ENCODE measurements around the gene BCAM. TPM values are rescaled to one million over a fixed set of nuclear protein-coding genes. Genes with fewer than 3 reads are reported as not detected.
"Not testable (repeated sequence)": the region's sequence is repeated elsewhere in the genome, so short reads cannot be mapped to it uniquely, and the experiment has no call there.

BCAM gene
- total RNA-seq, 1 donor from 2014 or later: not detected

GRCh38 chr19:44847144-44848035 lies 38.5 kb downstream of the BCAM start:
- intact Hi-C loops (cut with micrococcal nuclease): loop anchor here (2.0 to 10.0 kb wide), 2 partner anchors 43 to 153 kb away; partner anchors contain the start of genes CEACAM16 and TOMM40

GRCh38 chr19:44848036-44848811 lies 39.3 kb downstream of the BCAM start:
- intact Hi-C loops (cut with micrococcal nuclease): loop anchor here (10.0 kb wide), 1 partner anchor 153 kb away; the partner anchor contains the start of gene CEACAM16

- intact Hi-C loops (cut with micrococcal nuclease): loop anchor here (10.0 kb wide), 1 partner anchor 154 kb away; the partner anchor contains the start of gene CEACAM16
Measured at GRCh38 chr19:44848812-44849447, 40.0 kb downstream of the BCAM start.

DNA sequence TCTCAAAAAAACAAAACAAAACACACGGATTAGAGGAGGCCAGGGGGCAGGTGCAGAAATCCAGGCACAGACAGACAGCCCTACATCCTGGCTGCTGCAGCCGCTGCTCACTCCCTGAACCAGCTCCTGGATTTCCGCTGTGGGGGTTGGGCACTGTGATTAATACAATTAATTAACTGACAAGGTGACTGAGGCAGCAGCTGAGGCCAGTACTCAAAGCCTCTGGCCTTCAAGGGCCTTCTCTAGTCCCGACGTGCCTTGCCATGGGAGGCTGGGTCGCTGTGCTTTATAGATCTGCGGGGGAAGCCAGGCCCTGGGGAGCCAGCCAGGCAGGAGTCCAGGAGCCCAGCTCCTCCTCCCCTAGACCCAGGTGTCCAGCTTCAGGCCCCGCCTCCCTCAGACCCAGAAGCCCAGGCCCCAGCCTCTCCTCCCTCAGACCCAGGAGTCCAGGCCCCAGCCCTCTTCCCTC lies 41.8 kb downstream of the BCAM start:
- intact Hi-C loops (cut with micrococcal nuclease): no loop called here

DNA sequence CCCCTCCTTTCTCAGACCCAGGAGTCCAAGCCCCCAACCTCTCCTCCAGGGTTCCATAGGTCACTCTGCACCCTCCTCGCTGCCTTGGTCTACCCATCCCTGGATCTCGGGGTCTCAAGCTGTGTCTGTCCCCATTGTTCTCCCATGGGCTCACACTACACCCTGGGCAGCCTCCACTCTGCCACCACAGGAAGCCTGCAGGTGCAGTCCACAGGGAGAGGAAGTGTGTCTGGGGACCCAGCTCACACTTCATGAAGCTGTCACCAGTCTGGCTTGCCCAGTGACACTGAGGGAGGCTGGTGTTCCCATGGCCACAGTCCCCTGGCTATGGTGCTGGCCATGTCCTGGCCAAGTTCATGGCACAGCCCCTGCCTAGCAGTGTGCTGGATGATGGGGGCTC lies 42.5 kb downstream of the BCAM start:
- intact Hi-C loops (cut with micrococcal nuclease): no loop called here

GRCh38 chr19:44855606-44856005 lies 46.7 kb downstream of the BCAM start:
- intact Hi-C loops (cut with micrococcal nuclease): no loop called here

- intact Hi-C loops (cut with micrococcal nuclease): no loop called here
Measured at GRCh38 chr19:44856421-44857083, 47.6 kb downstream of the BCAM start.

DNA sequence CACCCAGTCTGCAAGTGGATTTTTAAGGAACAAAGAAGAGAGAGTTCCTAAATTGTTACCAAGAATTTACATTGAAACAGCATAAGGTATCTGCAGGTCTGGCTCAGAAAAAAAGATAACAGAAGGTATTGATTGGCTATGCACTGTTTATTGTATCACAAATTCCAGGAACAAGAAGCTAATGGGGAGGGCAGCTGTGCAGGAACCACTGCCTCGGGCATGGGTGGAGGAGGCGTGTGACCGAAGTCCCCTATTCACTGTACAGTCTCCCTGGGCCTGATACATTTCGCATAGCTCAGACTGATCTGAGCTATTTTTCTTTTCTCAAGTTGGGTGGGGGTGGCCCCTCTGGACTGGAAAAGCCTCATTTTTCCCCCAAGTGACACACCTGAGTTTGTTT lies 48.9 kb downstream of the BCAM start:
- intact Hi-C loops (cut with micrococcal nuclease): no loop called here

GRCh38 chr19:44861576-44861975 lies 52.7 kb downstream of the BCAM start:
- intact Hi-C loops (cut with micrococcal nuclease): not testable (repeated sequence)

GRCh38 chr19:44863990-44864389 lies 55.1 kb downstream of the BCAM start:
- intact Hi-C loops (cut with micrococcal nuclease): no loop called here

GRCh38 chr19:44865196-44865767 lies 56.4 kb downstream of the BCAM start:
- intact Hi-C loops (cut with micrococcal nuclease): no loop called here

- intact Hi-C loops (cut with micrococcal nuclease): no loop called here
Measured at GRCh38 chr19:44866664-44867063, 57.8 kb downstream of the BCAM start.

GRCh38 chr19:44867578-44867977 lies 58.7 kb downstream of the BCAM start:
- intact Hi-C loops (cut with micrococcal nuclease): no loop called here

DNA sequence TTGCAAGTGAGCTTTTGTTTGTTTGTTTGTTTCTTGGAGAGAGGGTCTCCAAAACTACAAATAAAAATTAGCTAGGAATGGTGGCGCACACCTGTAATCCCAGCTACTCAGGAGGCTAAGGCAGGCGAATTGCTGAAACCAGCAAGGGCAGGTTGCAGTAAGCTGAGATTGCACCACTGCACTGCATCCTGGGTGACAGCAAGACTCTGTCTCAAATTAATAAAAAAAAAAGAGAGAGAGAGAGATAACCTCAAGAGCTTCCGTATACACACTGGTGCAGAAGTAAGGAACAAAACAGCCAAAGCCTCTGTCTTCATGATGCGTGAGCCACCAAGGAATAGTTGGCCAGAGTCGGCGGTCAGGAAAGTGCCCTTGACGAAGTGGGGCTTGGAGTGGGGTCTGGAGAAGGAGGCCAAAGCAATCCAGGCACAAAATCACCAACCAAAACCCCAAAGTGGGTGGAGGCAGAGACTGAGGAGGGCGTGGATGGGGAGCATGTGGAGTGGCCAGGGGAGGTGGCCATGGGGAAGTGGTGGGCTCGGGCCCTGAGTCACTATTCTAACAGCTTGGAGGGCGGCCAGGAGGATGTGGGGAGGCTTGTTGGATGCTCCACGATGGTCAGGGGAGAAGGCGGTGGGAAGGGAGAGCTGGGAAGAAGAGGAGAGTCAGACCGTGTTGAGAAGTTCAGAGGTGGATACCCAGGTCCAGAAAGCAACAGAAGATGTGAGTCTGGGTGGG lies 61.0 kb downstream of the BCAM start:
- intact Hi-C loops (cut with micrococcal nuclease): no loop called here

Other genes with a start within 250 kb of the BCAM start
- not detected in 2 replicates for gene IGSF23, start 195.5 kb upstream of the BCAM start, total RNA-seq
- gene PVR, start 165.2 kb upstream of the BCAM start, total RNA-seq: 7.0 and 7.9 TPM in 2 replicates
- 0.68 and 0.75 TPM in 2 replicates for gene CEACAM19, start 137.6 kb upstream of the BCAM start, total RNA-seq
- gene CEACAM16, start 110.0 kb upstream of the BCAM start, total RNA-seq: not detected in 2 replicates
- 65.6 and 68.4 TPM in 2 replicates for gene BCL3, start 60.4 kb upstream of the BCAM start, total RNA-seq
- not detected in 2 replicates for gene CBLC, start 31.2 kb upstream of the BCAM start, total RNA-seq
- gene NECTIN2, start 37.2 kb downstream of the BCAM start, total RNA-seq: not detected in 2 replicates
- 93.5 and 94.2 TPM in 2 replicates for gene TOMM40, start 82.2 kb downstream of the BCAM start, total RNA-seq
- 0.48 and 0.95 TPM in 2 replicates for gene APOE, start 96.7 kb downstream of the BCAM start, total RNA-seq
- gene APOC1, start 105.5 kb downstream of the BCAM start, total RNA-seq: 1.3 TPM in 1 of 2 replicates, not detected in the other
- gene APOC4, start 133.1 kb downstream of the BCAM start, total RNA-seq: not detected in 2 replicates
- not detected in 2 replicates for gene APOC2, start 136.9 kb downstream of the BCAM start, total RNA-seq
- 73.3 and 80.4 TPM in 2 replicates for gene CLPTM1, start 146.3 kb downstream of the BCAM start, total RNA-seq
- 33.1 and 35.2 TPM in 2 replicates for gene RELB, start 192.4 kb downstream of the BCAM start, total RNA-seq
- 90.9 and 94.1 TPM in 2 replicates for gene CLASRP, start 229.9 kb downstream of the BCAM start, total RNA-seq